HCT116 (cell line): Measurements from ENCODE around the gene ACY1.

Experiments used
- CTCF ChIP-seq, 3 experiments: fragments of 200-600 bp in 1 of 3; sonication (generic) in 1 of 3; IDR thresholded peaks in 2 of 3; conservative IDR thresholded peaks in 1 of 3; 2 replicates each; pipeline ENCODE4 v1.5.1; 2012 to 2017; ENCODE audit warnings: low read depth in 2 of 3, low read length in 2 of 3, antibody characterized with exemption in 1 of 3, borderline replicate concordance in 1 of 3, control low read depth in 1 of 3, mild to moderate bottlenecking in 1 of 3, mixed read lengths in 1 of 3, mixed run types in 1 of 3, moderate library complexity in 1 of 3; ENCODE audit not compliant: insufficient read depth in 1 of 3
- EZH2phosphoT487 ChIP-seq: fragments of 200-600 bp; IDR thresholded peaks from 2 replicates; pipeline ENCODE4 v1.6.1; 2018; ENCODE audit warnings: antibody characterized with exemption, borderline replicate concordance
- POLR2A ChIP-seq: IDR thresholded peaks from 2 replicates; pipeline ENCODE4 v1.7.0; 2011; ENCODE audit warnings: borderline replicate concordance; ENCODE audit not compliant: insufficient read depth, insufficient read length; ENCODE audit errors: extremely low read depth
- POLR2AphosphoS5 ChIP-seq: IDR thresholded peaks from 2 replicates; pipeline ENCODE4 v1.6.1; 2011; ENCODE audit warnings: mild to moderate bottlenecking, low read depth, low read length, moderate library complexity
- SP1 ChIP-seq: IDR thresholded peaks from 2 replicates; pipeline ENCODE4 v1.6.1; 2012; ENCODE audit warnings: low read depth

- TF ChIP-seq POLR2A (no peak), POLR2AphosphoS5 (no peak), CTCF (IDR thresholded peaks at IDR 0.05 in 2 of 3, conservative IDR thresholded peaks at IDR 0.05 in 1 of 3; ENCODE audit: borderline replicate concordance in 1 of 3, insufficient read depth in 1 of 3, low read depth in 2 of 3, low read length in 2 of 3) (no peak), EZH2phosphoT487 (no peak), SP1 (no peak)
Measured at GRCh38 chr3:51969841-51970240, 13.5 kb upstream of the ACY1 start.
